A673 (cell line): ENCODE measurements around the gene SP7. TPM values are rescaled to one million over a fixed set of nuclear protein-coding genes. Genes with fewer than 3 reads are reported as not detected.

Source experiments
- BruUV-seq: library from RNA; stranded (reverse); fragments of 400-500 nt; replicated peaks from 2 replicates; lab custom pipeline; 2021; lab: Mats Ljungman, UMichigan
- CTCF ChIA-PET: fragments of 300-600 bp; sonication (Branson Sonifier 250); formaldehyde crosslinking; loops from one replicate; lab custom pipeline; 2022; ENCODE audit warnings: antibody characterized with exemption; lab: Charles Lee
- POLR2A ChIA-PET: fragments of 300-600 bp; sonication (Branson Sonifier 250); formaldehyde crosslinking; loops from one replicate; lab custom pipeline; 2022; ENCODE audit warnings: antibody characterized with exemption; ENCODE audit not compliant: low non-redundant PET; lab: Charles Lee
- DNase-seq: peaks from one replicate; pipeline ENCODE4 v3.0.0-alpha.2; 2015; ENCODE audit warnings: low spot score
- H3K27ac ChIP-seq: fragments of 200-600 bp; sonication (generic); 2 replicates; pipeline ENCODE4 v1.5.1; 2016; ENCODE audit warnings: mixed run types, low read depth, mild to moderate bottlenecking, mixed read lengths, antibody characterized with exemption, low read length; ENCODE audit not compliant: poor library complexity, severe bottlenecking
- H3K27me3 ChIP-seq: fragments of 200-600 bp; sonication (generic); replicated peaks from 2 replicates; pipeline ENCODE4 v1.6.1; 2017; ENCODE audit warnings: mixed run types, low read depth, mild to moderate bottlenecking, mixed read lengths, antibody characterized with exemption, low read length; ENCODE audit not compliant: insufficient read depth, poor library complexity
- H3K36me3 ChIP-seq: fragments of 200-600 bp; sonication (generic); 2 replicates; pipeline ENCODE4 v1.6.1; 2016; ENCODE audit warnings: mixed run types, mild to moderate bottlenecking, mixed read lengths, antibody characterized with exemption, low read length; ENCODE audit not compliant: insufficient read depth, poor library complexity, severe bottlenecking
- H3K4me1 ChIP-seq: fragments of 200-600 bp; sonication (generic); 2 replicates; pipeline ENCODE4 v1.6.1; 2017; ENCODE audit warnings: mixed run types, mild to moderate bottlenecking, mixed read lengths, antibody characterized with exemption, low read length; ENCODE audit not compliant: insufficient read depth, poor library complexity, severe bottlenecking
- H3K4me3 ChIP-seq: fragments of 200-600 bp; sonication (generic); 2 replicates; pipeline ENCODE4 v1.5.1; 2016; ENCODE audit warnings: low read depth, mixed run types, mild to moderate bottlenecking, mixed read lengths, low read length; ENCODE audit not compliant: poor library complexity, severe bottlenecking
- H3K9me3 ChIP-seq: fragments of 200-600 bp; sonication (generic); 2 replicates; pipeline ENCODE4 v1.6.1; 2016; ENCODE audit warnings: mixed run types, low read depth, mild to moderate bottlenecking, mixed read lengths, antibody characterized with exemption, low read length; ENCODE audit not compliant: poor library complexity, severe bottlenecking
- EZH2 ChIP-seq: fragments of 200-600 bp; sonication (generic); IDR thresholded peaks from 2 replicates; pipeline ENCODE4 v1.6.1; 2017; ENCODE audit warnings: borderline replicate concordance, low read depth, mild to moderate bottlenecking, mixed read lengths, antibody characterized with exemption, low read length; ENCODE audit not compliant: poor library complexity, severe bottlenecking
- intact Hi-C: fragments of 100-400 bp; cut with micrococcal nuclease; formaldehyde crosslinking; loops from one replicate; pipeline ENCODE4 v1.10.0; 2022; ENCODE audit not compliant: unreplicated experiment
- total RNA-seq: library from RNA; stranded (reverse); gene quantifications from 2 replicates; pipeline ENCODE4 v1.2.3, GENCODE V29; 2021
- TF ChIP-seq, protein P1 (sequence below): fragments of 300-800, 200-600 bp; sonication (generic); conservative IDR thresholded peaks from 2 replicates; pipeline ENCODE4 v1.5.1; 2017; ENCODE audit warnings: low read depth, mild to moderate bottlenecking, antibody characterized with exemption, low read length, moderate library complexity, mixed read lengths

SP7 gene
- total RNA-seq, 1 experiment from 2014 or later: not detected

DNA sequence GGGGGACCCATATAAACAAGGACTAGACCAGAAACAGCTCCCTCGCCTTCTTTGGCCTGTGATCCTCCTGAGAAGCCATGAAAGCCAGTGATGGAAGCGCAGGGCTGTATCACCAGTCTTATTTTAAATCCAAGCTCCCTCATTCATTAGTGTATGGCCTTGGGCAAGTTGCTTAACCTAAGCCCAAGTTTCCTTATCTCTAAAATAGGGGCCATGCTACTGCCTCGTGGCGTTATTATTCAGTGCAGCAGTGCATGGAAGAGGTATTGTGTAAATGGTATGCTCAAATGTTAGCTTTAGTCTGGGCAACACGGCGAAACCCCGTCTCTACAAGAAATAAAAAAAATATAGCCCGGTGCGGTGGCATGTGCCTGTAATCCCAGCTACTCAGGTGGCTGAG lies 58.2 kb downstream of the SP7 start:
- Histone ChIP-seq H3K36me3 (peaks cover 89% of the 10 kb centered on the region), H3K27ac (no peak overlapping the region), H3K27me3 (no peaks in the 10 kb centered on the region), H3K4me1 (no peaks in the 10 kb centered on the region), H3K4me3 (no peak overlapping the region), H3K9me3 (no peaks in the 10 kb centered on the region)
- BruUV-seq: no TSS peak
- DNase-seq: no peak
- intact Hi-C loops: no loop called here
- ChIA-PET POLR2A (no interaction called here), CTCF (no interaction called here)
- TF ChIP-seq, protein P1, sequence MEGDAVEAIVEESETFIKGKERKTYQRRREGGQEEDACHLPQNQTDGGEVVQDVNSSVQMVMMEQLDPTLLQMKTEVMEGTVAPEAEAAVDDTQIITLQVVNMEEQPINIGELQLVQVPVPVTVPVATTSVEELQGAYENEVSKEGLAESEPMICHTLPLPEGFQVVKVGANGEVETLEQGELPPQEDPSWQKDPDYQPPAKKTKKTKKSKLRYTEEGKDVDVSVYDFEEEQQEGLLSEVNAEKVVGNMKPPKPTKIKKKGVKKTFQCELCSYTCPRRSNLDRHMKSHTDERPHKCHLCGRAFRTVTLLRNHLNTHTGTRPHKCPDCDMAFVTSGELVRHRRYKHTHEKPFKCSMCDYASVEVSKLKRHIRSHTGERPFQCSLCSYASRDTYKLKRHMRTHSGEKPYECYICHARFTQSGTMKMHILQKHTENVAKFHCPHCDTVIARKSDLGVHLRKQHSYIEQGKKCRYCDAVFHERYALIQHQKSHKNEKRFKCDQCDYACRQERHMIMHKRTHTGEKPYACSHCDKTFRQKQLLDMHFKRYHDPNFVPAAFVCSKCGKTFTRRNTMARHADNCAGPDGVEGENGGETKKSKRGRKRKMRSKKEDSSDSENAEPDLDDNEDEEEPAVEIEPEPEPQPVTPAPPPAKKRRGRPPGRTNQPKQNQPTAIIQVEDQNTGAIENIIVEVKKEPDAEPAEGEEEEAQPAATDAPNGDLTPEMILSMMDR: no peak
- TF ChIP-seq EZH2: no peak

Other genes with a start within 250 kb of the SP7 start
- 6.6 and 7.3 TPM in 2 replicates for gene IGFBP6, start 238.7 kb downstream of the SP7 start, total RNA-seq
- not detected in 2 replicates for gene SOAT2, start 232.9 kb downstream of the SP7 start, total RNA-seq
- 48.6 and 50.3 TPM in 2 replicates for gene ZNF740, start 155.6 kb downstream of the SP7 start, total RNA-seq
- gene CSAD, start 155.4 kb downstream of the SP7 start, total RNA-seq: 32.3 and 37.5 TPM in 2 replicates
- 0.43 TPM in 1 of 2 replicates, not detected in the other for gene ITGB7, start 129.1 kb downstream of the SP7 start, total RNA-seq
- 14.0 and 20.3 TPM in 2 replicates for gene RARG, start 104.1 kb downstream of the SP7 start, total RNA-seq
- 99.1 and 105 TPM in 2 replicates for gene ESPL1, start 68.1 kb downstream of the SP7 start, total RNA-seq
- 268 and 288 TPM in 2 replicates for gene PFDN5, start 40.8 kb downstream of the SP7 start, total RNA-seq
- gene MYG1, start 36.7 kb downstream of the SP7 start, total RNA-seq: 102 and 111 TPM in 2 replicates
- 94.2 and 104 TPM in 2 replicates for gene AAAS, start 14.7 kb downstream of the SP7 start, total RNA-seq
- gene SP1, start 43.8 kb upstream of the SP7 start, total RNA-seq: 78.4 and 80.9 TPM in 2 replicates
- gene AMHR2, start 87.5 kb upstream of the SP7 start, total RNA-seq: not detected in 2 replicates
- gene PRR13, start 105.4 kb upstream of the SP7 start, total RNA-seq: 155 and 180 TPM in 2 replicates
- gene PCBP2, start 115.7 kb upstream of the SP7 start, total RNA-seq: 1,194 and 1,215 TPM in 2 replicates
- 11.6 and 15.9 TPM in 2 replicates for gene MAP3K12, start 163.1 kb upstream of the SP7 start, total RNA-seq
- 62.4 and 70.9 TPM in 2 replicates for gene TARBP2, start 164.9 kb upstream of the SP7 start, total RNA-seq
- not detected in 2 replicates for gene NPFF, start 171.1 kb upstream of the SP7 start, total RNA-seq